Neural progenitor cell (in vitro differentiated cells): Measurements from ENCODE around the gene PCDHGB1.

Experiments used
- EZH2 ChIP-seq: fragments of 200-600 bp; sonication (generic); IDR thresholded peaks from 2 replicates; pipeline ENCODE4 v1.6.1; 2017; ENCODE audit warnings: antibody characterized with exemption, mild to moderate bottlenecking, moderate library complexity
- EZH2phosphoT487 ChIP-seq: fragments of 200-600 bp; sonication (generic); IDR thresholded peaks from 2 replicates; pipeline ENCODE4 v1.6.1; 2017; ENCODE audit warnings: antibody characterized with exemption
- TF ChIP-seq, protein P1 (sequence below): fragments of 200-600 bp; sonication (generic); IDR thresholded peaks from 2 replicates; pipeline ENCODE4 v1.5.1; 2017; ENCODE audit warnings: antibody characterized with exemption, mild to moderate bottlenecking

DNA sequence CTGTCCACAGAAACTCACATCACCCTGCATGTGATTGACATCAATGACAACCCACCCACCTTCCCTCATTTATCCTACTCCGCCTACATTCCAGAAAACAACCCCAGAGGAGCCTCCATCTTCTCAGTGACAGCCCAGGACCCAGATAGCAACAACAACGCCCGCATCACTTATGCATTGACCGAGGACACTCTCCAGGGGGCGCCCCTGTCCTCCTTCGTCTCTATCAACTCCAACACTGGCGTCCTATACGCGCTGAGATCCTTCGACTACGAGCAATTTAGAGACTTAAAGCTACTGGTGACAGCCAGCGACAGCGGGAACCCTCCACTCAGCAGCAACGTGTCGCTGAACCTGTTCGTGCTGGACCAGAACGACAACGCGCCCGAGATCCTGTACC lies 4.6 kb upstream of the PCDHGB1 start:
- TF ChIP-seq, protein P1, sequence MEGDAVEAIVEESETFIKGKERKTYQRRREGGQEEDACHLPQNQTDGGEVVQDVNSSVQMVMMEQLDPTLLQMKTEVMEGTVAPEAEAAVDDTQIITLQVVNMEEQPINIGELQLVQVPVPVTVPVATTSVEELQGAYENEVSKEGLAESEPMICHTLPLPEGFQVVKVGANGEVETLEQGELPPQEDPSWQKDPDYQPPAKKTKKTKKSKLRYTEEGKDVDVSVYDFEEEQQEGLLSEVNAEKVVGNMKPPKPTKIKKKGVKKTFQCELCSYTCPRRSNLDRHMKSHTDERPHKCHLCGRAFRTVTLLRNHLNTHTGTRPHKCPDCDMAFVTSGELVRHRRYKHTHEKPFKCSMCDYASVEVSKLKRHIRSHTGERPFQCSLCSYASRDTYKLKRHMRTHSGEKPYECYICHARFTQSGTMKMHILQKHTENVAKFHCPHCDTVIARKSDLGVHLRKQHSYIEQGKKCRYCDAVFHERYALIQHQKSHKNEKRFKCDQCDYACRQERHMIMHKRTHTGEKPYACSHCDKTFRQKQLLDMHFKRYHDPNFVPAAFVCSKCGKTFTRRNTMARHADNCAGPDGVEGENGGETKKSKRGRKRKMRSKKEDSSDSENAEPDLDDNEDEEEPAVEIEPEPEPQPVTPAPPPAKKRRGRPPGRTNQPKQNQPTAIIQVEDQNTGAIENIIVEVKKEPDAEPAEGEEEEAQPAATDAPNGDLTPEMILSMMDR: no peak
- no peak for TF ChIP-seq EZH2
- no peak for TF ChIP-seq EZH2phosphoT487
